ENCODE data around the gene WDR45B.

The WDR45B gene

DNA sequence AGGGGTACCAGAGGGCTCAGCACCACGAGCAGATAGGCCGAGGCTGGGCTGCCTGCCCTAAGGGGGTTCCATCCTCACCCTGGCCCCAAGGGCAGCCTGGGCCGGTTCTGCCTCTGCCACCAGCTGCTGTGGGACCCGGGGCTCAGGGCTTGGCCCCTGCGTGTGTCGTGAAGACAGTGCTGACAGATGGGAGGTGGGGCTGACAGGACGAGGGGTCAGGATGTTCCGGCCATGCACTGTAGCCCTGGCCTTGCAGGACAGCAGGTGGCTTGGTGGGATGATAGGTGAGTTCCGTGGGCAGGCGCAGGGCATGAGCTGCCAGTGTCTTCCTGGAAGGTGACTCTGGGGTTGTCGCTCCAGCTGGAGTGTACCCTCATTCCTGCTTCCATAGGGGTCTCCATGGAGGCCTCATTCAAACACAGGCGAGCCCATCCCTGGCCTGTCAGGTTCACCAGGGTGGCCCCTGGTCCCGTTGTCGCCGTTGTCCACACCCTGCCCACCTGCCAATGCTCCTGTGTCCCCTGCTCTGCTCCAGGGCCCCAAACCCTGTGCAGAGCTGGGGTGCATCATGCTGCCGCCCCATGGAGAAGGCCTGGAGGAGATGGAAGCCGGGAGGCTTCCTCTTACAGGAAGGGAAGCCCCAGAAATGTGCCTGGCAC is 57.2 kb downstream of the WDR45B start:
- H3K4me1 ChIP-seq (ENCODE audit: control extremely low read depth in 1 of 4, control insufficient read depth in 4 of 4, insufficient read depth in 4 of 4, low read length in 3 of 4), result peaks cover 16 to 69% (median 60%) of the 10 kb centered on the region in 4 experiments
- H3K9me3 ChIP-seq (ENCODE audit: control extremely low read depth in 1 of 5, control insufficient read depth in 4 of 5, insufficient read depth in 2 of 5, low read depth in 1 of 5, low read length in 4 of 5), result no peaks in the 10 kb centered on the region
- peak overlapping the region; percentile 58 to 80 for H3K27ac ChIP-seq (ENCODE audit: insufficient read depth in 1 of 2, low read depth in 1 of 2, low read length in 2 of 2, poor library complexity in 1 of 2, severe bottlenecking in 2 of 2)
- 62% methylated on average over 11 of the region's 17 CpGs for WGBS (ENCODE audit: insufficient coverage)
- DNase-seq, result peak in 1 of 3 donors; percentile 10
- ChIA-PET POLR2A (interaction anchor here (1.0 to 2.0 kb wide), 3 partner anchors 13 to 94 kb away, joined by 3 to 7 read pairs (median 4); no protein-coding TSS in a partner anchor), CTCF (interaction anchor here (0.9 to 2.1 kb wide), 5 partner anchors 13 to 163 kb away, joined by 3 to 12 read pairs (median 3); no protein-coding TSS in a partner anchor)
- peaks cover 2 to 41% (median 24%) of the 10 kb centered on the region in 4 experiments for H3K36me3 ChIP-seq (ENCODE audit: control insufficient read depth in 4 of 4, insufficient read depth in 4 of 4, low read length in 3 of 4)
- peak overlapping the region in 3 of 7 experiments; percentile 21 to 32 (median 24) for H3K4me3 ChIP-seq (ENCODE audit: control insufficient read depth in 1 of 7, extremely low read depth in 1 of 7, insufficient read depth in 4 of 7, low read depth in 2 of 7, low read length in 6 of 7)
- H3K27me3 ChIP-seq (replicated peaks in 2 of 5; ENCODE audit: control insufficient read depth in 4 of 5, insufficient read depth in 5 of 5, low read length in 4 of 5), result no peaks in the 10 kb centered on the region

DNA sequence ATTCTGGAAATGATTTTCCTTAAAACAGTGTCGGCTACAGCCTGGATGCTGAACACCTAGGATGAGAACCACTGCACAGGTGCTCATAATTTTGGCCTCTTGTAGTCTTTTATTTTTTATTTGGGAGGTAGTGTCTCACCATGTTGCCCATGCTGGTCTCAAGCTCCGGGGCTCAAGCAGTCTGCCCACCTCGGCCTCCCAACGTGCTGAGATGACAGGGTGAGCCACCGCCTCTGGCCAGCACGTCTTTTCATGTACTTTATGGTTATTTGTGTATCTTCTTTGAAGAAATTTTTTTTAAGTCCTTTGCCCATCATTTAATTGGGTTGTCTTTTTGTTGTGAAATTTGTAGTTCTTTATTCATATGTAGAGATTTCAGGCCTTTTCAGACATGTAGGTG is 58.0 kb downstream of the WDR45B start:
- Histone ChIP-seq H3K27ac (ENCODE audit: insufficient read depth in 1 of 2, low read depth in 1 of 2, low read length in 2 of 2, poor library complexity in 1 of 2, severe bottlenecking in 2 of 2) (peak overlapping the region in 1 of 2 experiments; percentile 80), H3K36me3 (ENCODE audit: control insufficient read depth in 4 of 4, insufficient read depth in 4 of 4, low read length in 3 of 4) (peaks cover 2 to 41% (median 21%) of the 10 kb centered on the region in 4 experiments), H3K27me3 (replicated peaks in 2 of 5; ENCODE audit: control insufficient read depth in 4 of 5, insufficient read depth in 5 of 5, low read length in 4 of 5) (no peaks in the 10 kb centered on the region), H3K9me3 (ENCODE audit: control extremely low read depth in 1 of 5, control insufficient read depth in 4 of 5, insufficient read depth in 2 of 5, low read depth in 1 of 5, low read length in 4 of 5) (no peaks in the 10 kb centered on the region), H3K4me3 (ENCODE audit: control insufficient read depth in 1 of 7, extremely low read depth in 1 of 7, insufficient read depth in 4 of 7, low read depth in 2 of 7, low read length in 6 of 7) (no peak overlapping the region), H3K4me1 (ENCODE audit: control extremely low read depth in 1 of 4, control insufficient read depth in 4 of 4, insufficient read depth in 4 of 4, low read length in 3 of 4) (peaks cover 16 to 69% (median 60%) of the 10 kb centered on the region in 4 experiments)
- no peak for DNase-seq
- WGBS (ENCODE audit: insufficient coverage), result 100% methylated on average over 5 of the region's 6 CpGs
- ChIA-PET POLR2A (no interaction called here), CTCF (no interaction called here)

DNA sequence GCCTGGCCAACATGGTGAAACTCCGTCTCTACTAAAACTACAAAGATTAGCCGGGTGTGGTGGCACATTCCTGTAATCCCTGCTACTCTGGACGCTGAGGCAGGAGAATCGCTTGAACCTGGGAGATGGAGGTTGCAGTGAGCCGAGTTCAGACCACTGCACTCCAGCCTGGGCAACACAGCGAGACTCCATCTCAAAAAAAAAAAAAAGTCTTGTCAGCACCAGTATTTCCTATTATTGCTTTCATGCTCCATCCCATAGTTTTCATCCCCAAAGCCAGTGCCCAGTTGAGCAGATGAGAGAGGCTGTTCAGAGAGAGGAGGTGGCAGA is 58.4 kb downstream of the WDR45B start:
- Histone ChIP-seq H3K9me3 (ENCODE audit: control extremely low read depth in 1 of 5, control insufficient read depth in 4 of 5, insufficient read depth in 2 of 5, low read depth in 1 of 5, low read length in 4 of 5) (no peaks in the 10 kb centered on the region), H3K4me1 (ENCODE audit: control extremely low read depth in 1 of 4, control insufficient read depth in 4 of 4, insufficient read depth in 4 of 4, low read length in 3 of 4) (peaks cover 16 to 67% (median 59%) of the 10 kb centered on the region in 4 experiments), H3K27me3 (replicated peaks in 2 of 5; ENCODE audit: control insufficient read depth in 4 of 5, insufficient read depth in 5 of 5, low read length in 4 of 5) (no peaks in the 10 kb centered on the region), H3K36me3 (ENCODE audit: control insufficient read depth in 4 of 4, insufficient read depth in 4 of 4, low read length in 3 of 4) (peaks cover 2 to 41% (median 21%) of the 10 kb centered on the region in 4 experiments), H3K4me3 (ENCODE audit: control insufficient read depth in 1 of 7, extremely low read depth in 1 of 7, insufficient read depth in 4 of 7, low read depth in 2 of 7, low read length in 6 of 7) (no peak overlapping the region), H3K27ac (ENCODE audit: insufficient read depth in 1 of 2, low read depth in 1 of 2, low read length in 2 of 2, poor library complexity in 1 of 2, severe bottlenecking in 2 of 2) (no peak overlapping the region)
- ChIA-PET POLR2A (no interaction called here), CTCF (interaction anchor here (1.2 kb wide), 1 partner anchor 14 kb away, joined by 3 read pairs; no protein-coding TSS in a partner anchor)
- 97% methylated on average over 4 of the region's 6 CpGs for WGBS (ENCODE audit: insufficient coverage)
- no peak for DNase-seq

DNA sequence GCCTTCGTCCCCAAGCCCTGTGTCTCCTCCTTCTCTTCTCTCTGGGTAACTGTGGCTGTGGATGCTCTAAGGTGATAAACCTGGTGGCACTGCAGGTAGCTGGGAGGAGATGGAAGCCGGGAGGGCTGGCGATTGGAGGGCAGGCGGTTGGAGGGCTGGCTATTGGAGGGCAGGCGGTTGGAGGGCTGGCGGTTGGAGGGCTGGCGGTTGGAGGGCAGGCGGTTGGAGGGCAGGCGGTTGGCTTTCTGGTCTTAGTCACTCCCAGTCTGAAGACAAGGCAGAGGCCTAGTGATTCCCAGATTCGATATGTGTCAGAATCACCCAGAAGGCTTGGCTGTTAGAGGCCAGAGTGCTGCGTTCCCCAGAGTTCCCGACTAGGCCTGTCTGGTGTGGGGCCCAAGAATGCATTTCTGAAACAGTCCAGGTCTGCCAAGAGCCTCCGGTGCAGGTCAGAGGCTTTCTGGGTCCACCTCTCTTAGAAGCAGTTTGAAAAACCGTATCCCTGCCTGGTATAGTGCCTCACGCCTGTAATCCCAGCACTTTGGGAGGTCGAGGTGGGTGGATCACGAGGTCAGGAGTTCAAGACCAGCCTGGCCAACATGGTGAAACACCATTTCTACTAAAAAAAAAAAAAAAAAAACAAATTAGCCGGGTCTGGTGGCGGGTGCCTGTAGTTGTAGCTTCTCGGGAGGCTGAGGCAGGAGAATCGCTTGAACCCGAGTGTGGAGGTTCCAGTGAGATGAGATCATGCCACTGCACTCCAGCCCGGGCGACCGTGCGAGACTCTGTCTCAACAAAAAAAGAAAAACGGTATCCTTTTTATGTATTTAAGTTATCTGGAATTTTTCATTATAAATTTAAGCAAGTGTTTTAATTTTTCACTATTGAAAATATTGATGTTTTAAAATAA is 59.7 kb downstream of the WDR45B start:
- no peak for DNase-seq
- Histone ChIP-seq H3K36me3 (ENCODE audit: control insufficient read depth in 4 of 4, insufficient read depth in 4 of 4, low read length in 3 of 4) (peaks cover 4 to 49% (median 33%) of the 10 kb centered on the region in 4 experiments), H3K4me1 (ENCODE audit: control extremely low read depth in 1 of 4, control insufficient read depth in 4 of 4, insufficient read depth in 4 of 4, low read length in 3 of 4) (peaks cover 14 to 56% (median 48%) of the 10 kb centered on the region in 4 experiments), H3K27ac (ENCODE audit: insufficient read depth in 1 of 2, low read depth in 1 of 2, low read length in 2 of 2, poor library complexity in 1 of 2, severe bottlenecking in 2 of 2) (peak overlapping the region in 1 of 2 experiments; percentile 34), H3K4me3 (ENCODE audit: control insufficient read depth in 1 of 7, extremely low read depth in 1 of 7, insufficient read depth in 4 of 7, low read depth in 2 of 7, low read length in 6 of 7) (no peak overlapping the region), H3K27me3 (replicated peaks in 2 of 5; ENCODE audit: control insufficient read depth in 4 of 5, insufficient read depth in 5 of 5, low read length in 4 of 5) (no peaks in the 10 kb centered on the region), H3K9me3 (ENCODE audit: control extremely low read depth in 1 of 5, control insufficient read depth in 4 of 5, insufficient read depth in 2 of 5, low read depth in 1 of 5, low read length in 4 of 5) (no peaks in the 10 kb centered on the region)
- ChIA-PET CTCF (interaction anchor here (1.2 kb wide), 1 partner anchor 15 kb away, joined by 3 read pairs; no protein-coding TSS in a partner anchor), POLR2A (no interaction called here)
- WGBS (ENCODE audit: insufficient coverage), result 99% methylated on average over 19 of the region's 27 CpGs

DNA sequence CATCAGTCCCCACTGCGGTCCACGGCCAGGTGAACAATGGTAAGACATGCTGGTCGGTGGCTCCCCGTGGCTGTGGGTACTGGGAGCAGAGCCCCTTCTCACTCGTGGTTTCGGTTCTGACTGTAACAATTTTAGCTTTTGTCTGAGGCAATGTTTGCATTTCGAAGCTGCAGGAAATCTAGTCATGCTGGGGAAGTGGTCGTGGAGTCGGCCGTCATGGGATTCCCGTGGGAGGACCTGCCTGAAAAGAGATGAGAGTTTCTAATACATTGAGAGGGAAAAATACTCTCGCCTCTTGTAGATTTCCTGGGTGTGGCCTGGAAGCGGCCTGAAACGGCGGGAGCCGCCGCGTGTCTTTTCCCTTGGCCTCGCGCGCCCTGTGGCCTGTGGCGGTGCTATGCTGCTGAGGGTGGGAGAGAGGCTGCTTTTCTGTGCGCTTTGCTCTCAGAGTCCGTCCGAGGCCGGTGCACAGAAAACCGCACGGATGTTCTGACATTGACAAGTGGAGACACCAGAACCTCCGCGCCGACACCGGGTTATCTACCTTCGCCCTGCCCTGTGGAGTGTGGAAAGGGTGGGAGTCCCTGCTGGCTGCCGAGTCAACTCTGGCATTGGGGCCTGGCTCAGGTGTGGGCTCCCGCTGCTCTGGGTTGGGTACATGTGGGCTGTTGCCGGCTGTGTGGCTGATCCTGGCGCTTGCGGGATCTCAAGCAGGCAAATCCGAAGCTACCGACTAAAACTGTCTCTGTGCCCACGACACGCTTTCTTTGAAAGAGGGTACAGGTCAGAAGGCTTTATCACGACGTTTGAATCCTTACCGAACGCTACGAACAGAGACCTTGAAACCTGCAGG is 60.8 kb downstream of the WDR45B start:
- Histone ChIP-seq H3K9me3 (ENCODE audit: control extremely low read depth in 1 of 5, control insufficient read depth in 4 of 5, insufficient read depth in 2 of 5, low read depth in 1 of 5, low read length in 4 of 5) (no peaks in the 10 kb centered on the region), H3K4me3 (ENCODE audit: control insufficient read depth in 1 of 7, extremely low read depth in 1 of 7, insufficient read depth in 4 of 7, low read depth in 2 of 7, low read length in 6 of 7) (no peak overlapping the region), H3K36me3 (ENCODE audit: control insufficient read depth in 4 of 4, insufficient read depth in 4 of 4, low read length in 3 of 4) (peaks cover 6 to 57% (median 42%) of the 10 kb centered on the region in 4 experiments), H3K27ac (ENCODE audit: insufficient read depth in 1 of 2, low read depth in 1 of 2, low read length in 2 of 2, poor library complexity in 1 of 2, severe bottlenecking in 2 of 2) (peak overlapping the region in 1 of 2 experiments; percentile 6), H3K27me3 (replicated peaks in 2 of 5; ENCODE audit: control insufficient read depth in 4 of 5, insufficient read depth in 5 of 5, low read length in 4 of 5) (no peaks in the 10 kb centered on the region), H3K4me1 (ENCODE audit: control extremely low read depth in 1 of 4, control insufficient read depth in 4 of 4, insufficient read depth in 4 of 4, low read length in 3 of 4) (peaks cover 12 to 47% (median 40%) of the 10 kb centered on the region in 4 experiments)
- 77% methylated on average over 31 of the region's 47 CpGs for WGBS (ENCODE audit: insufficient coverage)
- ChIA-PET CTCF (no interaction called here), POLR2A (no interaction called here)
- peak; percentile 39 to 83 (median 74) for DNase-seq

DNA sequence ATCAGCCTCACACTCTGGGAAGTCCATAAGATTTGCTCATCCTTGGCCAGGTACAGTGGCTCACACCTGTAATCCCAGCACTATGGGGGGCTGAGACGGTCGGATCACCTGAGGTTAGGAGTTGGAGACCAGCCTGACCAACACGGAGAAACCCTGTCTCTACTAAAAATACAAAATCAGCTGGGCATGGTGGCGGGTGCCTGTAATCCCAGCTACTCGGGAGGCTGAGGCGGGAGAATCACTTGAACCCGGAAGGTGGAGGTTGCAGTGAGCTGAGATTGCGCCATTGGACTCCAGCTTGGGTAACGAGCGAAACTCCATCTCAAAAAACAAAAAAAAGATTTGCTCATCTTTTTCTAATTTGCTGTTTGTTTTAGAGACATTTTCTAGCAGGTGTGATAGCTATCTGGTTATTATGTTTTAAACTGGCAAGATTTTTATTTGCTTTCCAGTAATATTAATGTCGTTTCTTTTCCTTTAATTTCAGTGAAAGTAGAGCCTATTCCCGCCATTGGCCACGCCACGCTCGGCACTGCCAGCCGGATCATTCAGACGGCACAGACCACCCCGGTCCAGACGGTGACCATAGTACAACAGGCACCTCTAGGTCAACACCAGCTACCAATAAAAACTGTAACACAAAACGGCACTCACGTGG is 61.5 kb downstream of the WDR45B start:
- ChIA-PET POLR2A (no interaction called here), CTCF (no interaction called here)
- H3K36me3 ChIP-seq (ENCODE audit: control insufficient read depth in 4 of 4, insufficient read depth in 4 of 4, low read length in 3 of 4), result peaks cover 7 to 64% (median 46%) of the 10 kb centered on the region in 4 experiments
- peak in 1 of 3 donors; percentile 27 for DNase-seq
- H3K9me3 ChIP-seq (ENCODE audit: control extremely low read depth in 1 of 5, control insufficient read depth in 4 of 5, insufficient read depth in 2 of 5, low read depth in 1 of 5, low read length in 4 of 5), result no peaks in the 10 kb centered on the region
- peaks cover 5 to 39% (median 33%) of the 10 kb centered on the region in 4 experiments for H3K4me1 ChIP-seq (ENCODE audit: control extremely low read depth in 1 of 4, control insufficient read depth in 4 of 4, insufficient read depth in 4 of 4, low read length in 3 of 4)
- H3K4me3 ChIP-seq (ENCODE audit: control insufficient read depth in 1 of 7, extremely low read depth in 1 of 7, insufficient read depth in 4 of 7, low read depth in 2 of 7, low read length in 6 of 7), result no peak overlapping the region
- 93% methylated on average over 13 of the region's 21 CpGs for WGBS (ENCODE audit: insufficient coverage)
- H3K27ac ChIP-seq (ENCODE audit: insufficient read depth in 1 of 2, low read depth in 1 of 2, low read length in 2 of 2, poor library complexity in 1 of 2, severe bottlenecking in 2 of 2), result peak overlapping the region in 1 of 2 experiments; percentile 6
- H3K27me3 ChIP-seq (replicated peaks in 2 of 5; ENCODE audit: control insufficient read depth in 4 of 5, insufficient read depth in 5 of 5, low read length in 4 of 5), result no peaks in the 10 kb centered on the region

Measured in common myeloid progenitor, CD34-positive (primary cell).